ENCODE data around the gene CCDC50. TPM values are rescaled to one million over a fixed set of nuclear protein-coding genes. Genes with fewer than 3 reads are reported as not detected.

The CCDC50 gene
- total RNA-seq, 1 experiment from 2014 or later: 106 TPM

DNA sequence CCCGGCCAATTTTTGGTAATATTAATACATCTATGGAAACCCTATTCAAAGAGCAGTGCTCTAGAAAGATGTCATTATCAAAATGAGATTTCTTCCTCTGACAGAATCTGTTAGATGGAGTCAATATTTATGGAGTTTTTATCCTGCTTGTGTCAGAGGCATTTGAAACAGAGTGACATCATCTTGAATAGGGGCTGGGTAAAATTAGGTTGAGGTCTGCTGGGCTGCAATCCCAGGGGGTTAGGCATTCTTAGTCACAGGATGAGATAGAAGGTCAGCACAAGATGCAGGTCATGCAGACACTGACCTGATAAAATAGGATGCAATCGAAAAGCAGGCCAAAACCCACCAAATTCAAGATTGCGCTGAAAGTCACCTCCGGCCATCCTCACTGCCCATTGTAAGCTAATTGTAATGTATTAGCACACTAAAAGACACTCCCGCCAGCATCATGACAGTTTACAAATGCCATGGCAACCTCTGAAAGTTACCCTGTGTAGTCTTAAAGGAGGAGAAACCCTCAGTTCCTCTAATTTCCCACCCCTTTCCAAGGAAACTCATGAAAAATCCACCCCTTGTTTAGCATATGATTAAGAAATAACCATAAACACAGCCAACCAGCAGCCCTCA is 27.3 kb upstream of the CCDC50 start:
- DNase-seq: peak in 1 of 2 experiments; percentile 12
- ChIA-PET CTCF (no interaction called here), POLR2A (ENCODE audit: unreplicated experiment) (no interaction called here)
- Histone ChIP-seq H3K27ac (no peak overlapping the region), H3K36me3 (ENCODE audit: low read depth) (no peaks in the 10 kb centered on the region), H3K79me2 (ENCODE audit: low read depth) (no peaks in the 10 kb centered on the region), H3K4me2 (no peak overlapping the region), H3K4me3 (no peak overlapping the region), H3K27me3 (ENCODE audit: insufficient read depth, low read depth) (no peaks in the 10 kb centered on the region), H3K9me2 (ENCODE audit: insufficient read depth) (no peaks in the 10 kb centered on the region), H2AFZ (no peak overlapping the region), H3F3A (ENCODE audit: insufficient read depth, low read depth) (no peaks in the 10 kb centered on the region), H4K20me1 (ENCODE audit: insufficient read depth) (no peaks in the 10 kb centered on the region), H3K9me3 (ENCODE audit: insufficient read depth, low read depth) (no peaks in the 10 kb centered on the region), H3K4me1 (replicated peaks; ENCODE audit: insufficient read depth) (no peaks in the 10 kb centered on the region)
- intact Hi-C loops (cut with micrococcal nuclease; ENCODE audit: unreplicated experiment): no loop called here
- TF ChIP-seq EZH2 (IDR thresholded peaks at IDR 0.05; ENCODE audit: low read depth) (no peak), CTCF (conservative IDR thresholded peaks at IDR 0.05) (no peak)
- no TSS peak for BruUV-seq (replicated peaks)

- H3K4me2 ChIP-seq: no peak overlapping the region
- DNase-seq: peak in 1 of 2 experiments; percentile 17
- TF ChIP-seq EZH2 (IDR thresholded peaks at IDR 0.05; ENCODE audit: low read depth) (no peak), CTCF (conservative IDR thresholded peaks at IDR 0.05) (no peak)
- H3K79me2 ChIP-seq (ENCODE audit: low read depth): no peaks in the 10 kb centered on the region
- no peaks in the 10 kb centered on the region for H3K27me3 ChIP-seq (ENCODE audit: insufficient read depth, low read depth)
- H3K4me1 ChIP-seq (replicated peaks; ENCODE audit: insufficient read depth): no peaks in the 10 kb centered on the region
- H3K27ac ChIP-seq: no peak overlapping the region
- no peaks in the 10 kb centered on the region for H4K20me1 ChIP-seq (ENCODE audit: insufficient read depth)
- intact Hi-C loops (cut with micrococcal nuclease; ENCODE audit: unreplicated experiment): no loop called here
- ChIA-PET POLR2A (ENCODE audit: unreplicated experiment) (no interaction called here), CTCF (no interaction called here)
- no peaks in the 10 kb centered on the region for H3K9me3 ChIP-seq (ENCODE audit: insufficient read depth, low read depth)
- H3K36me3 ChIP-seq (ENCODE audit: low read depth): no peaks in the 10 kb centered on the region
- H2AFZ ChIP-seq: no peak overlapping the region
- H3K9me2 ChIP-seq (ENCODE audit: insufficient read depth): no peaks in the 10 kb centered on the region
- no peaks in the 10 kb centered on the region for H3F3A ChIP-seq (ENCODE audit: insufficient read depth, low read depth)
- no TSS peak for BruUV-seq (replicated peaks)
- H3K4me3 ChIP-seq: no peak overlapping the region
Measured at GRCh38 chr3:191302451-191302850, 26.7 kb upstream of the CCDC50 start.

DNA sequence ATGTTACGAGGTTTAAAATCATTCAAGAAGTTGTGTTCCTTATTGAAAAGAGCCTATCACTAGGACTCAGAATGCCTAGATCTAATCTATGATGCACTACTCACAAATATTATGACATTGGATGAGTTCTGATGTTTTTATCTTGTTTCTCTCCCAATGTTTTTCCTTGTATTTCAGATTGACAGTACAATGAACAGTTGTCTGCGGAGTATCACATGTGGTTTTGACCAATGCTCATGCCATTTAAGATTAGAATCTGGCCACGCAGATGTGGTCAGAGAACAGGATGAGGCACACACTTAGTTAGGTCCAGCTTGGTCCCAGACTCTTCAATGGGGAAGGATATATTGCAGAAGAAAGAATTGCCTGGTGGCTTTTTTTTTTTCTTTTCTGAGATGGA is 25.6 kb upstream of the CCDC50 start:
- no TSS peak for BruUV-seq (replicated peaks)
- no peak overlapping the region for H3K4me3 ChIP-seq
- H3K4me2 ChIP-seq: no peak overlapping the region
- no peaks in the 10 kb centered on the region for H3K9me2 ChIP-seq (ENCODE audit: insufficient read depth)
- no peaks in the 10 kb centered on the region for H4K20me1 ChIP-seq (ENCODE audit: insufficient read depth)
- H3K27ac ChIP-seq: no peak overlapping the region
- DNase-seq: peak in 1 of 2 experiments; percentile 27
- no peak overlapping the region for H2AFZ ChIP-seq
- POLR2A ChIA-PET (ENCODE audit: unreplicated experiment): no interaction called here
- H3K9me3 ChIP-seq (ENCODE audit: insufficient read depth, low read depth): no peaks in the 10 kb centered on the region
- CTCF ChIA-PET: no interaction called here
- H3K4me1 ChIP-seq (replicated peaks; ENCODE audit: insufficient read depth): no peaks in the 10 kb centered on the region
- no peaks in the 10 kb centered on the region for H3K79me2 ChIP-seq (ENCODE audit: low read depth)
- no peaks in the 10 kb centered on the region for H3K27me3 ChIP-seq (ENCODE audit: insufficient read depth, low read depth)
- intact Hi-C loops (cut with micrococcal nuclease; ENCODE audit: unreplicated experiment): no loop called here
- no peaks in the 10 kb centered on the region for H3K36me3 ChIP-seq (ENCODE audit: low read depth)
- no peaks in the 10 kb centered on the region for H3F3A ChIP-seq (ENCODE audit: insufficient read depth, low read depth)
- no peak for TF ChIP-seq EZH2 (IDR thresholded peaks at IDR 0.05; ENCODE audit: low read depth)
- no peak for TF ChIP-seq CTCF (conservative IDR thresholded peaks at IDR 0.05)

All from PC-9 (cell line).